Muscle of leg (tissue), 11 donors: Measurements from ENCODE around the gene TEAD1. TPM values are rescaled to one million over a fixed set of nuclear protein-coding genes. Genes with fewer than 3 reads are reported as not detected.

Experiments used
- DNase-seq: peaks from one replicate; pipeline ENCODE4 v3.0.0; 2013
- H3K27ac ChIP-seq: one replicate; pipeline ENCODE4 v1.5.1; 2013; ENCODE audit warnings: mild to moderate bottlenecking, low read length, control low read depth
- H3K27me3 ChIP-seq: one replicate; pipeline ENCODE4 v1.6.1; 2013; ENCODE audit warnings: low read length; ENCODE audit not compliant: control insufficient read depth, insufficient read depth
- H3K36me3 ChIP-seq: one replicate; pipeline ENCODE4 v1.6.1; 2013; ENCODE audit warnings: low read length; ENCODE audit not compliant: control insufficient read depth, insufficient read depth
- H3K4me1 ChIP-seq: one replicate; pipeline ENCODE4 v1.6.1; 2013; ENCODE audit warnings: low read length; ENCODE audit not compliant: control insufficient read depth, insufficient read depth
- H3K4me3 ChIP-seq: one replicate; pipeline ENCODE4 v1.5.1; 2013; ENCODE audit warnings: low read length, control low read depth
- H3K9me3 ChIP-seq: replicated peaks from 2 replicates; pipeline ENCODE4 v1.6.1; 2013; ENCODE audit warnings: low read depth, low read length; ENCODE audit not compliant: control insufficient read depth
- WGBS: methylation state at CpG from one replicate; pipeline ENCODE4 v1.1.5; 2013; ENCODE audit warnings: missing lambda C conversion rate; ENCODE audit not compliant: insufficient coverage; 5-methylcytosine and 5-hydroxymethylcytosine counted together
- polyA plus RNA-seq, 8 donors: library from polyadenylated mRNA; unstranded; fragments of 120-200 nt; gene quantifications; one replicate each; pipeline versions ENCODE4 v1.2.1 to v1.2.3, GENCODE V29; 2013; ENCODE audit warnings: inconsistent platforms in 1 of 8, low replicate concordance in 1 of 8; ENCODE audit not compliant: insufficient read length in 8 of 8, insufficient read depth in 1 of 8
- total RNA-seq: library from RNA; stranded (reverse); fragments of 120-200 nt; gene quantifications from one replicate; pipeline ENCODE4 v1.2.4, GENCODE V29; 2013

Gene TEAD1
- total and polyA plus RNA-seq, 9 donors = 53.9 to 104 (median 81.5) TPM

DNA sequence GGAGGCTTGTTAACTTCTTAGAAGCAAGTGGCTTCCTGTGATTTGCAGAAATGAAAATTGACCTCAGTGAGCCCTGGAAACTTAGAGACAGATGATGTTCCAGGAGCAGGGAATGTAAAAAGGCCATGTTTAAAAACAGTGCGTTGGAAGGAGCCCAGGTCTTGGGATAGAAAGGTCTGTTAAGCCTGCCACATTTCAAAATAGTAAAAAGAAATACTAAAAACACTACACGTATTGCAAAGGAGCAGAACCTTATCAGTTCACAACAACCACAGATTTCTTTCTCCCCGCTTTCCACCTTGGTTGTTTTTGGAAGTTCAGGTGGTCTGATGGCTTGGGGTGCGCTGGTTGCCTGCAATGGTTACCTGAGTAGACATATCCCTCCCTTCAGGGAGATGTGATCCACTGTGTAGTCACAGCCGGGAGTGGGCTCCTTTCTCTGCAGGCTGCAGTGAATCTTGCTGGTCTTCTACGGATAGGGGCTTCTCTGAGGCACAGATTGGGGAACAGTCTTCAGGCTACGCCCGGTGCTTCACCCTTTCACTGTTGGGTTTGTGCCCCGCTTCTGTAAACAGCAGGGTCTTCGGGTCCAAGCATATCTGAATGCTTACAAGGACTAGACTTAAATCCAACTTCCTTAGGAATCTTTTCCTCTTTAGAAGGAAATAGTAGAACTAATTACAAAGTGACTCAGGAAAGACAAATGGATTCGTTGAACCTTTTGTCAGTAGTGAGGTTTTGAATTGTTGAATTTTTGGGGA, 1.9 kb downstream of the TEAD1 start:
- no peaks in the 10 kb centered on the region for H3K27me3 ChIP-seq
- WGBS = 7% methylated on average over 4 of the region's 11 CpGs
- H3K36me3 ChIP-seq = no peaks in the 10 kb centered on the region
- DNase-seq = peak; percentile 82
- peak overlapping the region; percentile 93 for H3K27ac ChIP-seq
- peak overlapping the region; percentile 72 for H3K4me3 ChIP-seq
- H3K9me3 ChIP-seq = no peaks in the 10 kb centered on the region
- peaks cover 21% of the 10 kb centered on the region for H3K4me1 ChIP-seq

DNA sequence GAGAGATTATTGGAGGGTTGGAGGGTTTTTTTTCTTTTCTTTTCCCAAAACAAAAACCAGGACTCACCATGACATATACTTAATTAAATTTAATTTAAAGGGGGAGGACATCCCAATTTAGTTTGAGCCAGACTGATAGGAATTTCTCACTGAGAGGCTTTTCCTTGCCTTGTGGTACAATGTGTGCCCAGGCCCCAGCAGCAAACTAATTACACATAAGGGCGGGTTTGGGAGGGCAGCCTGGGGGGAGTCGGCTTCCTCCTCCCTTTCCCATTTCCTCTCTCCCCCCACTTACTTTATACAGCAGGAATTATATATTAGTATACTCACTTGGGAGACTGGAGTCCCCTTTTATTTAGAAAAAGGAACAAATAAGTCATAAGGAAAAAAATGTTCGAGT, 2.9 kb downstream of the TEAD1 start:
- Histone ChIP-seq H3K4me1 (peaks cover 24% of the 10 kb centered on the region), H3K9me3 (no peaks in the 10 kb centered on the region), H3K36me3 (no peaks in the 10 kb centered on the region), H3K4me3 (peak overlapping the region; percentile 72), H3K27ac (peak overlapping the region; percentile 93), H3K27me3 (no peaks in the 10 kb centered on the region)
- WGBS = no CpG with 5 or more reads among the region's 3 CpGs
- DNase-seq = no peak

DNA sequence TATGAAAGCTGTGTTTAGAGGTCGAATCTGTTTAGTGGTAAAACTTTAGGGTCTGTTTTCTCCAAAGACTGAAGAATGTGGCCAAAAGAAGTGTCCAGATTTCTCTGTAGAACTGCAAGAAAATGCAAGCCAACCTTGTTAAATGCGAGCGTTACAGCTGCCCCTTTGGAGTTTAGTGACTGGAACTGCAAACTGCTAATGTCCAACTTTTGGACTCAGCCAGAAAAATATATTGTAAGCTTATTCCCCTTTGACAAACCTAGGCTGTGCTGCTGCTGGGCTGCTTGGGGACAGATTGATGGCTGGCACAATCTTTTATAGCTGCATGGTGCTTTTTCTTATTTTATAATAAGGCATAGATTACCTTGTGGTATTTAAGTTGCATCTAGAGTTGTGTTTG, 3.9 kb downstream of the TEAD1 start:
- no peaks in the 10 kb centered on the region for H3K9me3 ChIP-seq
- no peaks in the 10 kb centered on the region for H3K27me3 ChIP-seq
- H3K36me3 ChIP-seq = no peaks in the 10 kb centered on the region
- WGBS = 50% methylated on average over 3 of the region's 3 CpGs
- H3K4me1 ChIP-seq = peaks cover 26% of the 10 kb centered on the region
- H3K4me3 ChIP-seq = no peak overlapping the region
- no peak for DNase-seq
- H3K27ac ChIP-seq = no peak overlapping the region

DNA sequence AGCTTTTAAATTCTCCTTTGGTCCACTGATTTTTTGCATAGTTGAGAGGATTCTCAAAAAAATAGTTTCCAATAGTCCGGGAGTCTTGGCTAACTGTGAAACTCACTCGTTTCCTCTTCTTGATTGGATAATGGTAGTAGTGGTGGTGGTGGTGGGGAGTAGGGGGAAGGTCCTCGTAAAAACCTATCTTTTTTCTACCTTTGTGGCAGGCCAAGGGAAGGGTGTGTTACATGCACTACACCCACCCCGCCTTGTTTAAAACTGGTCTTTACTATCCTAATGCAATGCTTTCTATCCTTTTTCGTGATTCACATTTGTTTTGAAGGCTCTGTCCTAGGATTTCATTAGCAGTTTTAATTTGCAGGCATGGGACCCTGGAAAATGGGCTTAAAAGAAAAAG, 4.8 kb downstream of the TEAD1 start:
- Histone ChIP-seq H3K4me1 (peaks cover 22% of the 10 kb centered on the region), H3K36me3 (no peaks in the 10 kb centered on the region), H3K27me3 (no peaks in the 10 kb centered on the region), H3K9me3 (no peaks in the 10 kb centered on the region), H3K4me3 (no peak overlapping the region), H3K27ac (no peak overlapping the region)
- no peak for DNase-seq
- WGBS = no CpG with 5 or more reads among the region's 5 CpGs

DNA sequence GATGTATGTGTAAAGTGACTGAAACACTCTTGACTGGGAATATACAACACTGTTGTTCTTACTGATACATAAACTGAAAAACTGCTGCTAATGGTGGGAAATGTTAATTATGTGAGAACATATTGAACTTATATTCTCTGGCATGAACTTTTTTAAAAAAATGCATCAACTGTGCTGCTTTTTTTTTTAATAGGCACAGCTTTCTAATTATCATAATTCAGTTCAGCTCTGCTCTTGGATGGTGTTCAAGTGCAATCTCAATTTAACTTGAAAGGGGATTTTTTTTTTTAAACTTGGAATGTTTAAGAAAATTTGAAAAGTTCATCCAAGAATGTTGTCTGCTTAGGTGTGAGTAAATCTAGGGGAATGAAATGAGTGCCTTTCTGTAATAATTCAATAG, 5.2 kb downstream of the TEAD1 start:
- no peak for DNase-seq
- Histone ChIP-seq H3K27me3 (no peaks in the 10 kb centered on the region), H3K9me3 (no peaks in the 10 kb centered on the region), H3K4me3 (no peak overlapping the region), H3K27ac (no peak overlapping the region), H3K36me3 (no peaks in the 10 kb centered on the region), H3K4me1 (peaks cover 24% of the 10 kb centered on the region)

DNA sequence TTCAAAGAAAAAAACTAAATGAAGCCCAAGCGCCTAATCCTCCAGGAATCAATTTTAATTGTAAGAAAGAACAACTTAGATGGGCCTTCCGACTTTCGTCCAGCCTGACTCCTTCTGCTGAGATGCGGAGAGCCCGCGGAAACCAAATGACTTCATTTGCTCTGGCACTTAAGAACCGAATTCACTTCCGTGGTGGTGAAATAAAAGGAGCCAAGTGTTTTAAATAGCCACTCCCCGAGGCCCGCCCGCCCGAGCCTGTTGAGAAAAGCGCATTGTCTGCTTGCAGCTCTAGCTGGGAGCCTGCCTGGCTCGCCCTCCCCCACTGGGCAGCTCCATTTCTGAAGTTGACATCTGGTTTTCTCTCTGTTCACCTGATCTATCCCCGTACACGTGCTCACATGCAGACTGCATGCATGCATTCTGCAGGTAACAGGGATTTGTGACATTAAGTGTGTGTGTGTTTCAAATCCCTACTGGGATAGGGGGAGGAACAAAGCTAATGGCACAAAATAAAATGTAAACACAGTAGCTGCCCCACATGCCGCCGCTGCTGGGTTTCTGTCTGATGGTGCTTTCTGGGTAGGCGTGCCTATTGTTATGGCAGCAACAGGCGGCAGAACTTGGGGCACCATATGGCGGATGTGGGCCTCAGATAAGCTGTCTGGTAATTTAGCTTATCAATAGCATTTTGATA, 6.2 kb downstream of the TEAD1 start:
- peak; percentile 78 for DNase-seq
- Histone ChIP-seq H3K27ac (peak overlapping the region; percentile 42), H3K9me3 (no peaks in the 10 kb centered on the region), H3K4me1 (peaks cover 28% of the 10 kb centered on the region), H3K27me3 (no peaks in the 10 kb centered on the region), H3K4me3 (no peak overlapping the region), H3K36me3 (no peaks in the 10 kb centered on the region)
- 36% methylated on average over 13 of the region's 21 CpGs for WGBS

DNA sequence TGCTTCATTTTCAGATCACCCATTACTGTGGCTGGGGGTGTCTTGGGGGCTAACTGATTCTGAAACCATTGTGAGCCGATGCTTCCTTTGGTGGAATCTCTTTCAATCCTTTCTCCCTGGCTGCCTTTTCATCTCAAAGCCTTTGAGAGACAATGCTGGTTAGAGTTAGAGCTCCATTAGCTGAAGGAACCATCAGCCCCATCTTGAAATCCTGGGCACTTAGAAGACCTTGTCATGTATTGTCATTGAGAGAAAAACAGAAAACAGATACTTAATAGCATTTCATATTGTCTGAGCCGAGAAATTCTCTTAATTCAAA, 6.7 kb downstream of the TEAD1 start:
- H3K27me3 ChIP-seq = no peaks in the 10 kb centered on the region
- no peaks in the 10 kb centered on the region for H3K36me3 ChIP-seq
- DNase-seq = no peak
- peaks cover 27% of the 10 kb centered on the region for H3K4me1 ChIP-seq
- WGBS = no CpG with 5 or more reads among the region's 2 CpGs
- H3K27ac ChIP-seq = peak overlapping the region; percentile 22
- no peaks in the 10 kb centered on the region for H3K9me3 ChIP-seq
- H3K4me3 ChIP-seq = no peak overlapping the region

DNA sequence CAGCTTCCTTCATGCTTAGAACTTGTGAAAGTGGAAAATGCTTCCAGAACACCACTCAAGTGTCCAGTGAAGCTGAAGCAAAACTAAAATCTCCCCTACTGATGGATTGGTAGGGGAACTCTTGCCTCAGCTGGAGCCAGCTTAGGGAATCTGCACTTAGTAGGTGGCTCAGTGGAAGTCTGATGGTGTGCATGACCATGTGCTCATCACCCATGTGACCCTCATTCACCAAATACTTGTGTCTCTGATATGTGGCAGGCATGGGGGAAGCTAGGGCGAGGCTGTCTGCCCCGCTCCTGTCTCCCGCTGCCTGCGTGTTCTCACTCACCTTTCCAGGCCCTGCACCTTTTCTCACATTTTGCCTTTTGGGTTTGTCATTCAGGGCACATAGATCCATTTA, 7.2 kb downstream of the TEAD1 start:
- Histone ChIP-seq H3K9me3 (no peaks in the 10 kb centered on the region), H3K4me3 (no peak overlapping the region), H3K27ac (no peak overlapping the region), H3K4me1 (peaks cover 23% of the 10 kb centered on the region), H3K36me3 (no peaks in the 10 kb centered on the region), H3K27me3 (no peaks in the 10 kb centered on the region)
- WGBS = 100% methylated on average over 4 of the region's 4 CpGs
- no peak for DNase-seq

DNA sequence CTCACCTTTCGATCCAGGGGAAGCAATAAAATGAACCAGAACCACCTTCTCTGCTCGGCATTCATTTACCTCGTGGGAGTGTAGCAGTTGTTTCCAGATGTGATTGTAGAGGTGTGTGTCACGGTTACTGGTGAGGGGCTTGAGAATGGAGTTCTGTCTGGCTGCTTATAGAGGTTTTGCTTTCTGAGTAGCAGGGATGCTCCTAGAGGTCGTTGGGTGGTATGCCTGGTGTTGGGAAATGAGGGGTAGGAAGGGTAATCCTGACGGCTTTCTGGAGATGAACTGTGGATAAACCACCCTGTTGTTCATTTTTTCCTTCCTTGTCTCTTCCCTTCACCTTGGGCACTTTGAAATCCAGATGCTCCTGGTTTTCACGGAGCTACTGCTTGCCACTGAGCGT, 8.1 kb downstream of the TEAD1 start:
- H3K4me3 ChIP-seq = no peak overlapping the region
- peaks cover 23% of the 10 kb centered on the region for H3K4me1 ChIP-seq
- no peak for DNase-seq
- no peak overlapping the region for H3K27ac ChIP-seq
- H3K36me3 ChIP-seq = no peaks in the 10 kb centered on the region
- H3K9me3 ChIP-seq = no peaks in the 10 kb centered on the region
- no peaks in the 10 kb centered on the region for H3K27me3 ChIP-seq
- WGBS = 30% methylated on average over 3 of the region's 8 CpGs

DNA sequence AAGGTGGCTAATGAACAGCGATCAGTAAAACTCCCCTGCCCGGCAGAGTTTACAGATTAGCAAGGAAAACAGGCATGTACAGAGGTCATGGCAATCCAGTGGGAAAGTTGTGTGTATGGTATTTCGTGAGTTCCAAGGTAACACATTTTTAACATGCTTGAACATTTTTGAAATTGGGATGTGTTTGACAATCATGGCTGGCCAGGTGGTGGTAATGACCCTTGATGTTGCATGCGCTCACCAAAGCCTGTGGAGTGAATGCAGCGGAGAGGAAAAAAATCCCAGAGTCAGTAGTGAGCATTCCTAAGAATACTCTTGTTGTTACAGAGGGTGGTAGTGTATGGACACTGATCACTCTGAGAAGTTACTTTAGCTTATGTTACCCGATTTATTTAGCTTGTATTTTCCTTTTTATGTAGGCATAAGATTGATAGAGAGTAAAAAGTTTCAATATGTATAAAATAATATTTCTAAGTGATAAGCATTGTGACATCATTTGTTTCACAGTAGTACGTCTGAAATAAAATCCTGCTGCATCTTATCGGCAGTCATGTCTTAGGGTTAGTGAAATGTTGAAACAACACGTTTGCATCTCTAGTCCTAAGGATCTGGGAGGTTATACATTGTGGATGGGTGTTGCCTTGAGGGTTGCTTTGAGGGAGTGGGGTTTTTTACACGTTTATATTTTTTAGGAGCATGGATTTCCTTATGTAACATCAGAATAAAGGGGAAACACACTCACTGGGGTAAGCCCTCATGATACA, 8.7 kb downstream of the TEAD1 start:
- Histone ChIP-seq H3K27ac (no peak overlapping the region), H3K27me3 (no peaks in the 10 kb centered on the region), H3K4me3 (no peak overlapping the region), H3K36me3 (no peaks in the 10 kb centered on the region), H3K9me3 (no peaks in the 10 kb centered on the region), H3K4me1 (peaks cover 26% of the 10 kb centered on the region)
- 89% methylated on average over 4 of the region's 10 CpGs for WGBS
- DNase-seq = no peak
